Vagina (tissue), 2 donors: Measurements from ENCODE around the gene SURF2. TPM values are rescaled to one million over a fixed set of nuclear protein-coding genes. Genes with fewer than 3 reads are reported as not detected.

Experiments
- DNase-seq, 2 donors: peaks; one replicate each; pipeline ENCODE4 v3.0.0-alpha.2; 2017; ENCODE audit errors: extremely low spot score in 2 of 2
- H3K27ac ChIP-seq: fragments of 200-600 bp; sonication (generic); one replicate; pipeline ENCODE4 v1.5.1; 2019
- H3K27me3 ChIP-seq: fragments of 200-600 bp; sonication (generic); one replicate; pipeline ENCODE4 v1.5.1; 2019
- H3K36me3 ChIP-seq, 2 donors: fragments of 200-600 bp; sonication (generic); one replicate each; pipeline ENCODE4 v1.5.1; 2017 to 2019
- H3K4me1 ChIP-seq: fragments of 200-600 bp; sonication (generic); one replicate; pipeline ENCODE4 v1.5.1; 2019
- H3K4me3 ChIP-seq, 2 donors: fragments of 200-600 bp; sonication (generic); 1 replicate in 1 of 2; 2 replicates in 1 of 2; pipeline ENCODE4 v1.5.1; 2016 to 2019
- H3K9me3 ChIP-seq: fragments of 200-600 bp; sonication (generic); one replicate; pipeline ENCODE4 v1.5.1; 2019
- POLR2A ChIP-seq, 2 donors: fragments of 450-650 bp; IDR thresholded peaks; one replicate each; pipeline ENCODE4 v1.6.1; 2017; ENCODE audit warnings: antibody characterized with exemption in 2 of 2, mild to moderate bottlenecking in 2 of 2, moderate library complexity in 2 of 2
- POLR2AphosphoS5 ChIP-seq, 2 donors: sonication (generic); formaldehyde crosslinking; IDR thresholded peaks; one replicate each; pipeline ENCODE4 v1.9.0; 2017; ENCODE audit warnings: antibody characterized with exemption in 2 of 2, mild to moderate bottlenecking in 2 of 2, low read depth in 1 of 2; ENCODE audit not compliant: insufficient read depth in 1 of 2
- intact Hi-C: fragments of 100-400 bp; cut with DNase I; formaldehyde crosslinking; loops from one replicate; pipeline ENCODE4 v1.15.1; 2023
- total RNA-seq: library from RNA; depleted of rRNA; stranded (reverse); fragments of >200 nt; gene quantifications from one replicate; pipeline ENCODE4 v1.2.3, GENCODE V29; 2016
- TF ChIP-seq, protein P1 (sequence below), 3 experiments: fragments of 450-650 bp in 2 of 3; fragments of 200-600 bp in 1 of 3; sonication (generic) in 1 of 3; IDR thresholded peaks; one replicate each; pipeline ENCODE4 v1.5.1; 2017 to 2019; ENCODE audit warnings: antibody characterized with exemption in 3 of 3, mild to moderate bottlenecking in 2 of 3, moderate library complexity in 2 of 3

SURF2 gene
- total RNA-seq, 1 donor from 2014 or later, result 19.9 TPM

DNA sequence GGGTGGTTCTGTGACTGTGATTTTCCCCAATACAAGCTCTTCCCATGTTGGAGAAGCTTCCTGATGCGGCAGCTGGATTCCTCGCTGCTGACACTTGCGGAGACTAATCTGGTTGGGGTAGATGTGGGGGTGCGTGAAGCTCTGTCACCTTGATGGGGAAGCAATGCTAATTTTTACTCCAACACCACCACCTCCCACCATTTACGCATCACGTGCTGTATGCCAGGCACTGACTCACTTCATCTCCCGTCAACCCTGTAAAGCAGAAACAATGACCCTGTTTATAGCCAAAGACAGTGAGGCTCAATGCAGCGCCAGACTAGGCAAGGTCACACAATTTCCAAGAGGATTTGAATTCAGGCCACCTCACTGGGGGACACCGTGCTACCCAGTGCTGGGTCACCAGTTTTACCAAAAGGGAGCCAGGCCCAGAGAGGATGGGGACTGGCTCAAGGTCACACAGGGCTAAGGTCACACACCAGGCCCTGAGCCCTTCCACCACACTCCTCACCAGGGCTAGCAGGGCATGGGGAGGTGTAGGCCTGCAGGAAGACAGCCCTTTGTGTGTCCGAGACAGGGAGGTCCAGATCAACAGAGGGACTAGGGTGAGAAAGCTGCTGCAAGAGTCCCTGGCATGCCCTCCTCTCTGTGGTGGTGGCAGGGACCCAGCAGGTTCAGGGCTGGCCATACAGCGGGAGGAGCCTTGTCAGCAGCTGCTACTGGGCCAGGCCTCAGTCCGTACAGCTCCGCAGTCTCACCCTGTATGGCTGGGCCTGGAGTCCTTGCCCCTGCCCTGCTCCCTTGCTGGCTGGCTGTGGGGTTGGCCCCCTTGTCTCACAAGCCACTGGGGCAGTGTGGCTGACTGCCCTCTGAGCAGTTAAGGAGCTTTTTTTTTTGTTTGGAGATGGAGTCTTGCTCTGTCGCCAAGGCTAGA lies 23.1 kb downstream of the SURF2 start:
- no peak for TF ChIP-seq POLR2AphosphoS5 (IDR thresholded peaks at IDR 0.05; ENCODE audit: insufficient read depth in 1 of 2, low read depth in 1 of 2)
- TF ChIP-seq, protein P1, sequence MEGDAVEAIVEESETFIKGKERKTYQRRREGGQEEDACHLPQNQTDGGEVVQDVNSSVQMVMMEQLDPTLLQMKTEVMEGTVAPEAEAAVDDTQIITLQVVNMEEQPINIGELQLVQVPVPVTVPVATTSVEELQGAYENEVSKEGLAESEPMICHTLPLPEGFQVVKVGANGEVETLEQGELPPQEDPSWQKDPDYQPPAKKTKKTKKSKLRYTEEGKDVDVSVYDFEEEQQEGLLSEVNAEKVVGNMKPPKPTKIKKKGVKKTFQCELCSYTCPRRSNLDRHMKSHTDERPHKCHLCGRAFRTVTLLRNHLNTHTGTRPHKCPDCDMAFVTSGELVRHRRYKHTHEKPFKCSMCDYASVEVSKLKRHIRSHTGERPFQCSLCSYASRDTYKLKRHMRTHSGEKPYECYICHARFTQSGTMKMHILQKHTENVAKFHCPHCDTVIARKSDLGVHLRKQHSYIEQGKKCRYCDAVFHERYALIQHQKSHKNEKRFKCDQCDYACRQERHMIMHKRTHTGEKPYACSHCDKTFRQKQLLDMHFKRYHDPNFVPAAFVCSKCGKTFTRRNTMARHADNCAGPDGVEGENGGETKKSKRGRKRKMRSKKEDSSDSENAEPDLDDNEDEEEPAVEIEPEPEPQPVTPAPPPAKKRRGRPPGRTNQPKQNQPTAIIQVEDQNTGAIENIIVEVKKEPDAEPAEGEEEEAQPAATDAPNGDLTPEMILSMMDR (IDR thresholded peaks at IDR 0.05), result no peak
- TF ChIP-seq POLR2A (IDR thresholded peaks at IDR 0.05), result no peak
- intact Hi-C loops, result loop anchor here (10.0 kb wide), 1 partner anchor 1775 kb away; no protein-coding TSS in a partner anchor
- H3K4me3 ChIP-seq, result no peak overlapping the region

DNA sequence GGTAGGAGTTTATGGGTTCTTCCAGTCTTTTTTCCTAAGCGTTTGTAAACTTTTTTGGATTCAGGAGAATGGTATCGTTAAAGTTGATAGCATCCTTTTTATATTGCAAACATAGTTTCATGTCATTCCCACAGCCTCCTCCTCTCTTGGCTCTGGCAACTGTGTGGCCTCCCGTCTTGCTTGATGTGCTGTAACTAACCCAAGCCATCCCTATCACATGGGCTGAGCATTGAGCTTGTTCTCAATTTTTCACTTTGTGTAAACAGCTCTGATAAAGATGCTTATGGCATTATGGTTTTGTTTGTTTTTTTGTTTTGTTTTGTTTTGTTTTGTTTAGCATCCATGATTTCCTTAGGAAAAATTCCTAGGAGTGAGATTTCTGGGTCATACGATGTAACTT lies 24.4 kb downstream of the SURF2 start:
- DNase-seq, result no peak
- H3K36me3 ChIP-seq, result no peaks in the 10 kb centered on the region
- intact Hi-C loops, result no loop called here
- H3K27me3 ChIP-seq, result no peaks in the 10 kb centered on the region
- H3K27ac ChIP-seq, result no peak overlapping the region
- H3K9me3 ChIP-seq, result no peaks in the 10 kb centered on the region
- H3K4me3 ChIP-seq, result no peak overlapping the region
- H3K4me1 ChIP-seq, result peaks cover 12% of the 10 kb centered on the region
- TF ChIP-seq POLR2AphosphoS5 (IDR thresholded peaks at IDR 0.05; ENCODE audit: insufficient read depth in 1 of 2, low read depth in 1 of 2), result no peak
- no peak for TF ChIP-seq POLR2A (IDR thresholded peaks at IDR 0.05)
- TF ChIP-seq, protein P1 (IDR thresholded peaks at IDR 0.05), result no peak

More for the DNA sequence above, 23.1 kb downstream of the SURF2 start:
- DNase-seq, result no peak
- no peaks in the 10 kb centered on the region for H3K27me3 ChIP-seq
- H3K36me3 ChIP-seq, result no peaks in the 10 kb centered on the region
- H3K9me3 ChIP-seq, result no peaks in the 10 kb centered on the region
- H3K4me1 ChIP-seq, result peaks cover 20% of the 10 kb centered on the region
- H3K27ac ChIP-seq, result no peak overlapping the region

DNA sequence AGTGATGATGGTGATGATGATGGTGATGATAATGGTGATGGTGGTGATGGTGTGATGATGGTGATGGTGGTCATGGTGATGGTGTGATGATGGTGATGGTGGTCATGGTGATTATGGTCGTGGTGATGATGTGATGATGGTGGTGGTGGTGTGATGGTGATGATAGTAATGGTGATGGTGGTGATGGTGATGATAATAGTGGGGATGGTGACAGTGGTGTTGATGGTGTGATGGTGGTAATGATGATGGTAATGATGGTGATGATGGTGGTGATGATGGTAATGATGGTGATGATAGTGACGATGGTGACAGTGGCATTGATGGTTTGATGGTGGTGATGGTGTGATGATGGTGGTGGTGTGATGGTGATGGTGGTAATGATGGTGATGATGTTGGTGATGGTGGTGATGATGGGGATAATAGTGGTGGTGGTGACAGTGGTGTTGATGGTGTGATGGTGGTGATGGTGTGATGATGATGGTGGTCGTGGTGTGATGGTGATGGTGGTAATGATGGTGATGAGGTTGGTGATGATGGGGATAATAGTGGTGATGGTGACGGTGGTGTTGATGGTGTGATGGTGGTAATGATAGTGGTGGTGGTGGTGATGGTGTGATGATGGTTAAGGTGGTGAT lies 26.3 kb downstream of the SURF2 start:
- DNase-seq, result no peak
- intact Hi-C loops, result no loop called here
- TF ChIP-seq POLR2AphosphoS5 (IDR thresholded peaks at IDR 0.05; ENCODE audit: insufficient read depth in 1 of 2, low read depth in 1 of 2), result no peak
- no peak for TF ChIP-seq POLR2A (IDR thresholded peaks at IDR 0.05)
- TF ChIP-seq, protein P1 (IDR thresholded peaks at IDR 0.05), result no peak
- Histone ChIP-seq H3K27me3 (no peaks in the 10 kb centered on the region), H3K27ac (no peak overlapping the region), H3K4me1 (no peaks in the 10 kb centered on the region), H3K36me3 (no peaks in the 10 kb centered on the region), H3K9me3 (no peaks in the 10 kb centered on the region), H3K4me3 (no peak overlapping the region)

DNA sequence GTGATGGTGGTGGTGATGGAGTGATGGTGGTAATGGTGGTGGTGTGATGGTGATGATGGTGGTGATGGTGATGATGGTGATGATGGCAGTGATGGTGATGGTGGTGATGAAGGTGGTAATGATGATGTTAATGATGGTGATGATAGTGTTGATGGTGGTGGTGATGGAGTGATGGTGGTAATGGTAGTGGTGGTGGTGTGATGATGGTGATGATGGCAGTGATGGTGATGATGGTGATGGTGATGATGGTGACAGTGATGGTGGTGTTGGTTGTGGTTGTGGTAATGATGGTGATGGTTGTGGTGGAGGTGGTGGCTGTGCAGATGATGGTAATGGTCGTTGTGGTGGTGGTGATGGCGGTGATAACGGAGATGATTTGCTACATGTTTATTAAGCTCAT lies 27.1 kb downstream of the SURF2 start:
- Histone ChIP-seq H3K27me3 (no peaks in the 10 kb centered on the region), H3K4me3 (no peak overlapping the region), H3K4me1 (no peaks in the 10 kb centered on the region), H3K9me3 (no peaks in the 10 kb centered on the region), H3K27ac (no peak overlapping the region), H3K36me3 (no peaks in the 10 kb centered on the region)
- no peak for DNase-seq
- TF ChIP-seq, protein P1 (IDR thresholded peaks at IDR 0.05), result no peak
- TF ChIP-seq POLR2AphosphoS5 (IDR thresholded peaks at IDR 0.05; ENCODE audit: insufficient read depth in 1 of 2, low read depth in 1 of 2), result no peak
- no peak for TF ChIP-seq POLR2A (IDR thresholded peaks at IDR 0.05)
- intact Hi-C loops, result no loop called here
